NCI-H187 (cell line): Measurements from ENCODE around the gene RALGAPB.
"Not testable (repeated sequence)": the region's sequence is repeated elsewhere in the genome, so short reads cannot be mapped to it uniquely, and the experiment has no call there.

Source experiments
- DNase-seq, 2 experiments: peaks; one replicate each; lab custom pipeline; 2025; lab: John Stamatoyannopoulos, UW

Gene RALGAPB

GRCh38 chr20:38497246-38497935 lies 24.7 kb downstream of the RALGAPB start:
- DNase-seq: no peak

- DNase-seq: no peak
Observed at GRCh38 chr20:38498909-38499308, 26.3 kb downstream of the RALGAPB start.

- DNase-seq: no peak
Observed at GRCh38 chr20:38499366-38499765, 26.7 kb downstream of the RALGAPB start.

GRCh38 chr20:38501858-38502436 lies 29.3 kb downstream of the RALGAPB start:
- no peak for DNase-seq

GRCh38 chr20:38504368-38505090 lies 31.9 kb downstream of the RALGAPB start:
- DNase-seq: no peak

GRCh38 chr20:38505091-38505455 lies 32.4 kb downstream of the RALGAPB start:
- no peak for DNase-seq

GRCh38 chr20:38511726-38512125 lies 39.1 kb downstream of the RALGAPB start:
- not testable (repeated sequence) for DNase-seq

GRCh38 chr20:38514185-38514584 lies 41.5 kb downstream of the RALGAPB start:
- DNase-seq: no peak

- DNase-seq: no peak
Observed at GRCh38 chr20:38514947-38515346, 42.3 kb downstream of the RALGAPB start.

GRCh38 chr20:38515631-38516030 lies 43.0 kb downstream of the RALGAPB start:
- no peak for DNase-seq

GRCh38 chr20:38519426-38519825 lies 46.8 kb downstream of the RALGAPB start:
- DNase-seq: no peak

GRCh38 chr20:38520261-38520660 lies 47.6 kb downstream of the RALGAPB start:
- DNase-seq: no peak

GRCh38 chr20:38523697-38524096 lies 51.1 kb downstream of the RALGAPB start:
- no peak for DNase-seq

- DNase-seq: no peak
Observed at GRCh38 chr20:38528167-38528566, 55.5 kb downstream of the RALGAPB start.

GRCh38 chr20:38531021-38531420 lies 58.4 kb downstream of the RALGAPB start:
- DNase-seq: no peak

- no peak for DNase-seq
Observed at GRCh38 chr20:38534756-38535155, 62.1 kb downstream of the RALGAPB start.

GRCh38 chr20:38536310-38536709 lies 63.7 kb downstream of the RALGAPB start:
- no peak for DNase-seq

- DNase-seq: no peak
Observed at GRCh38 chr20:38537176-38537575, 64.5 kb downstream of the RALGAPB start.

GRCh38 chr20:38538789-38539188 lies 66.1 kb downstream of the RALGAPB start:
- no peak for DNase-seq

- no peak for DNase-seq
Observed at GRCh38 chr20:38543014-38543906, 70.6 kb downstream of the RALGAPB start.

- DNase-seq: no peak
Observed at GRCh38 chr20:38545771-38546170, 73.1 kb downstream of the RALGAPB start.
